ENCODE data around the gene RNPC3. TPM values are rescaled to one million over a fixed set of nuclear protein-coding genes. Genes with fewer than 3 reads are reported as not detected.

Gene RNPC3
- total RNA-seq, 1 experiment from 2014 or later, result 8.1 TPM

- CTCF ChIA-PET, result no interaction called here
Measured at GRCh38 chr1:103516283-103516682, 9.2 kb upstream of the RNPC3 start.

GRCh38 chr1:103516693-103517092 is 8.8 kb upstream of the RNPC3 start:
- POLR2A ChIA-PET, result no interaction called here
- CTCF ChIA-PET, result no interaction called here
- no TSS peak for BruUV-seq (replicated peaks)

More at GRCh38 chr1:103516283-103516682, 9.2 kb upstream of the RNPC3 start:
- H3K9me3 Mint-ChIP-seq (ENCODE audit: unreplicated experiment), result no peaks in the 10 kb centered on the region
- Histone ChIP-seq H3K27me3 (replicated peaks; ENCODE audit: control insufficient read depth, insufficient read depth, low read length) (no peaks in the 10 kb centered on the region), H3K36me3 (ENCODE audit: control insufficient read depth, insufficient read depth, low read length) (no peaks in the 10 kb centered on the region), H3K4me3 (ENCODE audit: low read depth, low read length) (no peak overlapping the region), H3K9me3 (no peaks in the 10 kb centered on the region), H3K4me1 (no peaks in the 10 kb centered on the region)
- H3K27me3 Mint-ChIP-seq (ENCODE audit: insufficient read depth, unreplicated experiment), result no peaks in the 10 kb centered on the region
- no peak overlapping the region for H3K27ac Mint-ChIP-seq (ENCODE audit: unreplicated experiment)
- H3K36me3 Mint-ChIP-seq (ENCODE audit: insufficient read depth, unreplicated experiment), result no peaks in the 10 kb centered on the region
- POLR2A ChIA-PET, result no interaction called here
- no peaks in the 10 kb centered on the region for H3K4me1 Mint-ChIP-seq (ENCODE audit: low read depth, unreplicated experiment)
- no peak for TF ChIP-seq CTCF (IDR thresholded peaks at IDR 0.05; ENCODE audit: insufficient read depth in 1 of 2, low read depth in 1 of 2, low read length in 1 of 2, severe bottlenecking in 1 of 2, unreplicated experiment in 1 of 2)
- no TSS peak for BruUV-seq (replicated peaks)
- no peak overlapping the region for H3K4me3 Mint-ChIP-seq (ENCODE audit: unreplicated experiment)
- DNase-seq, result no peak
- intact Hi-C loops (cut with micrococcal nuclease; ENCODE audit: unreplicated experiment), result no loop called here

GRCh38 chr1:103517380-103518047 is 8.0 kb upstream of the RNPC3 start:
- Histone ChIP-seq H3K27me3 (replicated peaks; ENCODE audit: control insufficient read depth, insufficient read depth, low read length) (no peaks in the 10 kb centered on the region), H3K36me3 (ENCODE audit: control insufficient read depth, insufficient read depth, low read length) (no peaks in the 10 kb centered on the region), H3K4me3 (ENCODE audit: low read depth, low read length) (no peak overlapping the region), H3K9me3 (no peaks in the 10 kb centered on the region), H3K4me1 (no peaks in the 10 kb centered on the region)
- ChIA-PET CTCF (no interaction called here), POLR2A (no interaction called here)
- no peak for DNase-seq
- H3K4me3 Mint-ChIP-seq (ENCODE audit: unreplicated experiment), result no peak overlapping the region
- intact Hi-C loops (cut with micrococcal nuclease; ENCODE audit: unreplicated experiment), result no loop called here
- BruUV-seq (replicated peaks), result no TSS peak
- no peak overlapping the region for H3K27ac Mint-ChIP-seq (ENCODE audit: unreplicated experiment)
- no peaks in the 10 kb centered on the region for H3K4me1 Mint-ChIP-seq (ENCODE audit: low read depth, unreplicated experiment)
- no peaks in the 10 kb centered on the region for H3K27me3 Mint-ChIP-seq (ENCODE audit: insufficient read depth, unreplicated experiment)
- no peak for TF ChIP-seq CTCF (IDR thresholded peaks at IDR 0.05; ENCODE audit: insufficient read depth in 1 of 2, low read depth in 1 of 2, low read length in 1 of 2, severe bottlenecking in 1 of 2, unreplicated experiment in 1 of 2)
- H3K9me3 Mint-ChIP-seq (ENCODE audit: unreplicated experiment), result no peaks in the 10 kb centered on the region
- no peaks in the 10 kb centered on the region for H3K36me3 Mint-ChIP-seq (ENCODE audit: insufficient read depth, unreplicated experiment)

More at GRCh38 chr1:103516693-103517092, 8.8 kb upstream of the RNPC3 start:
- Histone ChIP-seq H3K9me3 (no peaks in the 10 kb centered on the region), H3K36me3 (ENCODE audit: control insufficient read depth, insufficient read depth, low read length) (no peaks in the 10 kb centered on the region), H3K4me1 (no peaks in the 10 kb centered on the region), H3K27me3 (replicated peaks; ENCODE audit: control insufficient read depth, insufficient read depth, low read length) (no peaks in the 10 kb centered on the region), H3K4me3 (ENCODE audit: low read depth, low read length) (no peak overlapping the region)
- no peak overlapping the region for H3K27ac Mint-ChIP-seq (ENCODE audit: unreplicated experiment)
- no peak overlapping the region for H3K4me3 Mint-ChIP-seq (ENCODE audit: unreplicated experiment)
- no peaks in the 10 kb centered on the region for H3K27me3 Mint-ChIP-seq (ENCODE audit: insufficient read depth, unreplicated experiment)
- no peak for DNase-seq
- intact Hi-C loops (cut with micrococcal nuclease; ENCODE audit: unreplicated experiment), result no loop called here
- no peaks in the 10 kb centered on the region for H3K4me1 Mint-ChIP-seq (ENCODE audit: low read depth, unreplicated experiment)
- no peak for TF ChIP-seq CTCF (IDR thresholded peaks at IDR 0.05; ENCODE audit: insufficient read depth in 1 of 2, low read depth in 1 of 2, low read length in 1 of 2, severe bottlenecking in 1 of 2, unreplicated experiment in 1 of 2)
- H3K36me3 Mint-ChIP-seq (ENCODE audit: insufficient read depth, unreplicated experiment), result no peaks in the 10 kb centered on the region
- H3K9me3 Mint-ChIP-seq (ENCODE audit: unreplicated experiment), result no peaks in the 10 kb centered on the region
